Mesendoderm (in vitro differentiated cells): Measurements from ENCODE around the gene SLC6A1.

Experiments used
- DNase-seq: peaks from one replicate; pipeline ENCODE4 v3.0.0; 2013
- H2AK5ac ChIP-seq: 2 replicates; pipeline ENCODE4 v1.6.1; 2013; ENCODE audit warnings: low read length, inconsistent platforms
- H2BK120ac ChIP-seq: 2 replicates; pipeline ENCODE4 v1.6.1; 2013; ENCODE audit warnings: low read depth, mild to moderate bottlenecking, low read length, moderate library complexity, mixed read lengths
- H2BK15ac ChIP-seq: replicated peaks from 2 replicates; pipeline ENCODE4 v1.6.1; 2013; ENCODE audit warnings: low read depth, mild to moderate bottlenecking, moderate library complexity
- H2BK5ac ChIP-seq: 2 replicates; pipeline ENCODE4 v1.6.1; 2013; ENCODE audit warnings: low read length, inconsistent platforms
- H3K18ac ChIP-seq: 2 replicates; pipeline ENCODE4 v1.6.1; 2013; ENCODE audit warnings: mild to moderate bottlenecking, low read length, mixed read lengths
- H3K23ac ChIP-seq: one replicate; pipeline ENCODE4 v1.6.1; 2013; ENCODE audit warnings: low read length
- H3K27ac ChIP-seq: 2 replicates; pipeline ENCODE4 v1.5.1; 2013; ENCODE audit warnings: low read depth, mild to moderate bottlenecking, inconsistent platforms, low read length, moderate library complexity
- H3K27me3 ChIP-seq: 2 replicates; pipeline ENCODE4 v1.6.1; 2013; ENCODE audit warnings: low read length, control low read depth, mild to moderate bottlenecking, inconsistent platforms; ENCODE audit not compliant: insufficient read depth, poor library complexity
- H3K36me3 ChIP-seq: 2 replicates; pipeline ENCODE4 v1.6.1; 2013; ENCODE audit warnings: low read length, inconsistent platforms; ENCODE audit not compliant: control insufficient read depth, insufficient read depth
- H3K4ac ChIP-seq: one replicate; pipeline ENCODE4 v1.6.1; 2013; ENCODE audit warnings: low read depth, mild to moderate bottlenecking, low read length, moderate library complexity
- H3K4me1 ChIP-seq: 2 replicates; pipeline ENCODE4 v1.6.1; 2013; ENCODE audit warnings: low read depth, low read length, inconsistent platforms; ENCODE audit not compliant: control insufficient read depth
- H3K4me2 ChIP-seq: 2 replicates; pipeline ENCODE4 v1.6.1; 2013; ENCODE audit warnings: low read length
- H3K4me3 ChIP-seq: 2 replicates; pipeline ENCODE4 v1.5.1; 2013; ENCODE audit warnings: mild to moderate bottlenecking, low read length
- H3K56ac ChIP-seq: one replicate; pipeline ENCODE4 v1.6.1; 2013; ENCODE audit warnings: low read length
- H3K79me1 ChIP-seq: 2 replicates; pipeline ENCODE4 v1.6.1; 2013; ENCODE audit warnings: low read length, inconsistent platforms
- H3K79me2 ChIP-seq: 2 replicates; pipeline ENCODE4 v1.6.1; 2013; ENCODE audit warnings: mild to moderate bottlenecking, low read length; ENCODE audit not compliant: control insufficient read depth, insufficient read depth
- H3K9ac ChIP-seq: 2 replicates; pipeline ENCODE4 v1.6.1; 2013; ENCODE audit warnings: low read length, inconsistent platforms
- H4K5ac ChIP-seq: one replicate; pipeline ENCODE4 v1.6.1; 2013; ENCODE audit warnings: low read length
- H4K8ac ChIP-seq: one replicate; pipeline ENCODE4 v1.6.1; 2013; ENCODE audit warnings: low read depth, mild to moderate bottlenecking, control low read depth, low read length, moderate library complexity
- WGBS: extraction: QIAGEN DNeasy Blood & Tissue Kit; methylation state at CpG from one replicate; pipeline ENCODE4 v1.1.7; 2013; ENCODE audit warnings: low lambda C conversion rate, missing lambda C conversion rate; ENCODE audit not compliant: insufficient coverage; ENCODE audit errors: extremely low coverage; 5-methylcytosine and 5-hydroxymethylcytosine counted together

Gene SLC6A1

GRCh38 chr3:11085093-11085840 is 92.7 kb downstream of the SLC6A1 start:
- no peak overlapping the region for H3K4me2 ChIP-seq
- H3K56ac ChIP-seq: no peak overlapping the region
- H3K18ac ChIP-seq: no peak overlapping the region
- no peak overlapping the region for H2BK120ac ChIP-seq
- no CpG with 5 or more reads among the region's 10 CpGs for WGBS
- H3K4me3 ChIP-seq: no peak overlapping the region
- no peaks in the 10 kb centered on the region for H3K4me1 ChIP-seq
- H3K23ac ChIP-seq: no peak overlapping the region
- H4K5ac ChIP-seq: no peak overlapping the region
- H3K79me1 ChIP-seq: no peaks in the 10 kb centered on the region
- no peak overlapping the region for H3K9ac ChIP-seq
- no peak for DNase-seq
- no peaks in the 10 kb centered on the region for H3K79me2 ChIP-seq
- H3K27me3 ChIP-seq: no peaks in the 10 kb centered on the region
- H3K36me3 ChIP-seq: no peaks in the 10 kb centered on the region
- H3K4ac ChIP-seq: no peak overlapping the region
- no peak overlapping the region for H2AK5ac ChIP-seq
- no peak overlapping the region for H3K27ac ChIP-seq
- no peak overlapping the region for H2BK5ac ChIP-seq
- H4K8ac ChIP-seq: no peak overlapping the region
- H2BK15ac ChIP-seq: no peak overlapping the region

- no peak overlapping the region for H3K27ac ChIP-seq
- no peak for DNase-seq
- H3K36me3 ChIP-seq: no peaks in the 10 kb centered on the region
- no peak overlapping the region for H4K5ac ChIP-seq
- H3K79me2 ChIP-seq: no peaks in the 10 kb centered on the region
- no peak overlapping the region for H3K9ac ChIP-seq
- no peak overlapping the region for H2BK5ac ChIP-seq
- H2BK15ac ChIP-seq: no peak overlapping the region
- H3K4me2 ChIP-seq: no peak overlapping the region
- H3K79me1 ChIP-seq: no peaks in the 10 kb centered on the region
- no peaks in the 10 kb centered on the region for H3K4me1 ChIP-seq
- H3K23ac ChIP-seq: no peak overlapping the region
- no peak overlapping the region for H4K8ac ChIP-seq
- no peaks in the 10 kb centered on the region for H3K27me3 ChIP-seq
- no peak overlapping the region for H2BK120ac ChIP-seq
- no peak overlapping the region for H3K56ac ChIP-seq
- no CpG with 5 or more reads among the region's 5 CpGs for WGBS
- no peak overlapping the region for H3K18ac ChIP-seq
- H2AK5ac ChIP-seq: no peak overlapping the region
- H3K4ac ChIP-seq: no peak overlapping the region
- H3K4me3 ChIP-seq: no peak overlapping the region
Measured at GRCh38 chr3:11086856-11087255, 94.3 kb downstream of the SLC6A1 start.

GRCh38 chr3:11088066-11088465 is 95.5 kb downstream of the SLC6A1 start:
- H3K4me1 ChIP-seq: no peaks in the 10 kb centered on the region
- DNase-seq: no peak
- H3K27ac ChIP-seq: no peak overlapping the region
- no peak overlapping the region for H3K56ac ChIP-seq
- no peak overlapping the region for H3K4ac ChIP-seq
- no peaks in the 10 kb centered on the region for H3K79me2 ChIP-seq
- H4K8ac ChIP-seq: no peak overlapping the region
- H2BK120ac ChIP-seq: no peak overlapping the region
- no peak overlapping the region for H3K18ac ChIP-seq
- no peak overlapping the region for H2BK15ac ChIP-seq
- no CpG with 5 or more reads among the region's 4 CpGs for WGBS
- no peak overlapping the region for H3K23ac ChIP-seq
- H2AK5ac ChIP-seq: no peak overlapping the region
- no peaks in the 10 kb centered on the region for H3K79me1 ChIP-seq
- H3K36me3 ChIP-seq: no peaks in the 10 kb centered on the region
- no peaks in the 10 kb centered on the region for H3K27me3 ChIP-seq
- H3K9ac ChIP-seq: no peak overlapping the region
- H3K4me2 ChIP-seq: no peak overlapping the region
- no peak overlapping the region for H2BK5ac ChIP-seq
- H3K4me3 ChIP-seq: no peak overlapping the region
- H4K5ac ChIP-seq: no peak overlapping the region

- no peak overlapping the region for H2BK5ac ChIP-seq
- H2BK120ac ChIP-seq: no peak overlapping the region
- H3K4me1 ChIP-seq: no peaks in the 10 kb centered on the region
- H3K56ac ChIP-seq: no peak overlapping the region
- no peak overlapping the region for H2AK5ac ChIP-seq
- no peak overlapping the region for H3K23ac ChIP-seq
- no peak overlapping the region for H4K8ac ChIP-seq
- H3K4me3 ChIP-seq: no peak overlapping the region
- H2BK15ac ChIP-seq: no peak overlapping the region
- H3K79me1 ChIP-seq: no peaks in the 10 kb centered on the region
- no peak overlapping the region for H3K18ac ChIP-seq
- H3K27ac ChIP-seq: no peak overlapping the region
- H3K79me2 ChIP-seq: no peaks in the 10 kb centered on the region
- H3K4me2 ChIP-seq: no peak overlapping the region
- H4K5ac ChIP-seq: no peak overlapping the region
- no peaks in the 10 kb centered on the region for H3K36me3 ChIP-seq
- H3K27me3 ChIP-seq: no peaks in the 10 kb centered on the region
- DNase-seq: no peak
- H3K4ac ChIP-seq: no peak overlapping the region
- H3K9ac ChIP-seq: no peak overlapping the region
- WGBS: no CpG with 5 or more reads among the region's 4 CpGs
Measured at GRCh38 chr3:11088831-11089230, 96.3 kb downstream of the SLC6A1 start.
